Karpas-422 (cell line): Measurements from ENCODE around the gene STX2. TPM values are rescaled to one million over a fixed set of nuclear protein-coding genes. Genes with fewer than 3 reads are reported as not detected.
"Not testable (repeated sequence)": the region's sequence is repeated elsewhere in the genome, so short reads cannot be mapped to it uniquely, and the experiment has no call there.

Source experiments
- DNase-seq: peaks from one replicate; pipeline ENCODE4 v3.0.0-alpha.2; 2015
- H2AFZ ChIP-seq: fragments of 200-600 bp; sonication (generic); 2 replicates; pipeline ENCODE4 v1.6.1; 2014; ENCODE audit warnings: antibody characterized with exemption, low read length, mixed read lengths
- H3K27ac ChIP-seq: fragments of 200-600 bp; sonication (generic); 2 replicates; pipeline ENCODE4 v1.5.1; 2014; ENCODE audit warnings: mild to moderate bottlenecking, low read length, moderate library complexity
- H3K27me3 ChIP-seq: fragments of 200-600 bp; sonication (generic); 2 replicates; pipeline ENCODE4 v1.6.1; 2014; ENCODE audit warnings: low read length, mixed read lengths
- H3K36me3 ChIP-seq: fragments of 200-600 bp; sonication (generic); 2 replicates; pipeline ENCODE4 v1.6.1; 2014; ENCODE audit warnings: low read length, mixed read lengths; ENCODE audit not compliant: insufficient read depth
- H3K4me1 ChIP-seq: fragments of 200-600 bp; sonication (generic); 2 replicates; pipeline ENCODE4 v1.6.1; 2014; ENCODE audit warnings: mild to moderate bottlenecking, low read length, mixed read lengths
- H3K4me2 ChIP-seq: fragments of 200-600 bp; sonication (generic); 2 replicates; pipeline ENCODE4 v1.6.1; 2014; ENCODE audit warnings: low read length, low read depth, mild to moderate bottlenecking; ENCODE audit not compliant: poor library complexity, severe bottlenecking
- H3K4me3 ChIP-seq: fragments of 200-600 bp; sonication (generic); 2 replicates; pipeline ENCODE4 v1.5.1; 2014; ENCODE audit warnings: mild to moderate bottlenecking, antibody characterized with exemption, low read length, mixed read lengths
- H3K79me2 ChIP-seq: fragments of 200-600 bp; sonication (generic); 2 replicates; pipeline ENCODE4 v1.6.1; 2014; ENCODE audit warnings: mild to moderate bottlenecking, low read length, mixed read lengths
- H3K9ac ChIP-seq: fragments of 200-600 bp; sonication (generic); 2 replicates; pipeline ENCODE4 v1.6.0; 2014; ENCODE audit warnings: low read length
- H3K9me2 ChIP-seq: fragments of 200-600 bp; sonication (generic), shearing (Covaris generic); replicated peaks from 2 replicates; pipeline ENCODE4 v1.6.0; 2014; ENCODE audit warnings: mild to moderate bottlenecking, low read length, moderate library complexity; ENCODE audit not compliant: insufficient read depth
- H3K9me3 ChIP-seq: fragments of 300-700, 200-600 bp; sonication (generic); 2 replicates; pipeline ENCODE4 v1.6.1; 2014; ENCODE audit warnings: low read length, mixed read lengths
- H4K20me1 ChIP-seq: fragments of 200-600 bp; sonication (generic); 2 replicates; pipeline ENCODE4 v1.6.1; 2014; ENCODE audit warnings: mild to moderate bottlenecking, antibody characterized with exemption, low read length, low read depth; ENCODE audit not compliant: insufficient read depth
- total RNA-seq: library from RNA; depleted of rRNA; stranded (reverse); fragments of >200 nt; shearing (Covaris generic); gene quantifications from 2 replicates; pipeline ENCODE4 v1.2.3, GENCODE V29; 2014; ENCODE audit warnings: low replicate concordance

STX2 gene
- total RNA-seq, 1 experiment from 2014 or later, result 19.2 TPM

GRCh38 chr12:130783110-130783715 lies 55.8 kb downstream of the STX2 start:
- Histone ChIP-seq H3K9me2 (no peaks in the 10 kb centered on the region), H2AFZ (no peak overlapping the region), H3K9ac (no peak overlapping the region), H3K27ac (no peak overlapping the region), H3K4me2 (no peak overlapping the region), H3K4me1 (no peaks in the 10 kb centered on the region), H3K27me3 (no peaks in the 10 kb centered on the region), H3K79me2 (no peaks in the 10 kb centered on the region), H3K9me3 (no peaks in the 10 kb centered on the region), H3K4me3 (no peak overlapping the region), H4K20me1 (no peaks in the 10 kb centered on the region), H3K36me3 (no peaks in the 10 kb centered on the region)
- DNase-seq, result no peak

DNA sequence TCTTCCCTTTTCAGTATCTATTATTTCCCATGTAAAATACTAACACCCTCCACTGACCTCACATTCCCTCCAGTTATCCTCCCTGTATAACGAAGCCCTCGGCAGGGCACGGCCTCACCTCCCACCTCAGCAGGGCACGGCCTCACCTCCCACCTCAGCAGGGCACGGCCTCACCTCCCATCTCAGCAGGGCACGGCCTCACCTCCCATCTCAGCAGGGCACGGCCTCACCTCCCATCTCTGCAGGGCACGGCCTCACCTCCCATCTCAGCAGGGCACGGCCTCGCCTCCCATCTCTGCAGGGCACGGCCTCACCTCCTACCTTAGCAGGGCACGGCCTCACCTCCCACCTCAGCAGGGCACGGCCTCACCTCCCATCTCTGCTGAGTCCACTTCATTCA lies 56.8 kb downstream of the STX2 start:
- not testable (repeated sequence) for H3K9me3 ChIP-seq, H3K27ac ChIP-seq, H3K79me2 ChIP-seq, H3K4me1 ChIP-seq, H2AFZ ChIP-seq, H3K27me3 ChIP-seq, H3K4me2 ChIP-seq, H3K9ac ChIP-seq, H4K20me1 ChIP-seq, H3K4me3 ChIP-seq, DNase-seq, H3K9me2 ChIP-seq, H3K36me3 ChIP-seq

DNA sequence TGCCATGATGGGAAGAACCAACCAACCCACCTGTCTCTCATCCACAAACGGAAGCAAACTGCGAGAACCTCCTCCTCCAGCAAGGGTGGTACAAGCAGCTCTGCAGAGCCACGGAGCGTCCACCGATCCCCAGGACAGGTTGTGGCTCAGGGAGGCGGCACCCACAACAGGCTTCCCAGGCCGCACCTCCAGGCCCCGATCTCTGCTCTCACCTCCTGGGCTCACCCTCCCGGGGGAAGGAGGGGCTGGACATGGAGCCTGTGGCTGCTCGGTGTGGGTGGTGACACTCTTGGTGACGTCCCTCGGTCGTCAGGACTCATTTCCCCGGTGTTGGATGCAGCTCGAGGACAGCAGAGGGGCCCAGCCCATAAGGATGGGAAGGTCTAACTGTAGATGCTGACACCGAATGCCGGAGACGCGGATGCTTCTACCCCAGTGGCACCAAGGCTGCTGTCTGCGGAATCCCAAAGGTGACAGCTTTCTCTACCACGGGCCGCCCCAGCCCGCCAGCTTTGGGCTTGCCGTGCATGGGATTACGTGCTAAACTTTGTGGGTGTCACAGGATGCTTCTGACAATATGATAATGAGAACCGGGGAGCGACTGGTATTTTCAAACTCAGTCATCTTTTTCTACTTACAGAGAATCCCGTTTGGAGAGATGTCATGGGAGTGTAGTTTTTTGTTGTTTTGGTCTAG lies 58.0 kb downstream of the STX2 start:
- Histone ChIP-seq H3K4me3 (no peak overlapping the region), H3K27me3 (no peaks in the 10 kb centered on the region), H4K20me1 (no peaks in the 10 kb centered on the region), H3K4me1 (no peaks in the 10 kb centered on the region), H3K36me3 (no peaks in the 10 kb centered on the region), H2AFZ (no peak overlapping the region), H3K9me2 (no peaks in the 10 kb centered on the region), H3K27ac (no peak overlapping the region), H3K9ac (no peak overlapping the region), H3K9me3 (no peaks in the 10 kb centered on the region), H3K79me2 (no peaks in the 10 kb centered on the region), H3K4me2 (no peak overlapping the region)
- no peak for DNase-seq

DNA sequence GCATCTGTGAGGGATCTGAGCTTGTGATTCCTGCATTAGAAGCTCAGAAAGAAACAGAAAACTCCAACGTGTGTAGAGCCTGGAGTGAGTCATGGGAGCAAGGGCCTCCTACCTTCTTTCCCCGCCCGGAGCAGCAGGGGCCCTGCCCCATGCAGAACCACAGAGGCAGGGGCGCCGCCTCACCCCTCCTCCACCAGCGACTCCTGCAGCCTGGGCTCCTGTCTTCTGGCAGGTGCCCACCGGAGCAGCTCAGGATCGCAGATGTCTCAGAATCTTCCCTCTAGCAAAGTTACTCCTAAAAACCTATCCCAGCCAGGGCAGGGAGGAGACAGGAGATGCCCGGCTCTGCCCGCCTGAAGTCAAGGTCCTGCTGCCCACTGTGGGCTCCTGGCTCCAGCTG lies 58.7 kb downstream of the STX2 start:
- Histone ChIP-seq H3K79me2 (no peaks in the 10 kb centered on the region), H4K20me1 (no peaks in the 10 kb centered on the region), H3K27me3 (no peaks in the 10 kb centered on the region), H3K4me3 (no peak overlapping the region), H3K9ac (no peak overlapping the region), H3K4me1 (no peaks in the 10 kb centered on the region), H3K9me2 (no peaks in the 10 kb centered on the region), H2AFZ (no peak overlapping the region), H3K27ac (no peak overlapping the region), H3K36me3 (no peaks in the 10 kb centered on the region), H3K4me2 (no peak overlapping the region), H3K9me3 (no peaks in the 10 kb centered on the region)
- no peak for DNase-seq

GRCh38 chr12:130778776-130779175 lies 60.3 kb downstream of the STX2 start:
- no peaks in the 10 kb centered on the region for H3K4me1 ChIP-seq
- no peaks in the 10 kb centered on the region for H3K9me3 ChIP-seq
- H3K27me3 ChIP-seq, result no peaks in the 10 kb centered on the region
- no peaks in the 10 kb centered on the region for H3K79me2 ChIP-seq
- H3K9ac ChIP-seq, result no peak overlapping the region
- no peak overlapping the region for H2AFZ ChIP-seq
- H4K20me1 ChIP-seq, result no peaks in the 10 kb centered on the region
- H3K27ac ChIP-seq, result no peak overlapping the region
- no peak overlapping the region for H3K4me3 ChIP-seq
- H3K4me2 ChIP-seq, result no peak overlapping the region
- H3K36me3 ChIP-seq, result no peaks in the 10 kb centered on the region
- H3K9me2 ChIP-seq, result no peaks in the 10 kb centered on the region
- DNase-seq, result no peak

DNA sequence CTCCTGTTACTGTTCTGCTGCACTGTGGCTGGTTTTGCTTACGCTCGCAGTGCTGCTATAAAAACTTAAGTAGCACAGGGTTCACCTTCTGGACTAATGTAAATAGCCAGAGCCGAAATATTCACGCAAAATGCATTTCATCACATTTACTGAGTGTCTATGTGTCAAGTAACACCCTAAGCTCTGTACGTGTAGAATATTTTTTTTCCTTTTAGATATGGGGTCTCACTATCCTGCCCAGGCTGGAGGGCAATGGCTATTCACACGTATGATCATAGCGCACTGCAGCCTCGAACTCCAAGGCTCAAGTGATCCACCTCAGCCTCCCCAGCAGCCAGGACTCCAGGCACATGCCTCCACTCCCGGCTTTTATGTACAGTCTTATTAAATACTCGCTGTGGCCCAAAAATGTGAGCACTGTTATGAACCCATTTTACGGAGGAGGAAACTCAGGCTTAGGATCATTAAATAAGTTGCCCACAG lies 62.2 kb downstream of the STX2 start:
- Histone ChIP-seq H2AFZ (no peak overlapping the region), H3K9ac (no peak overlapping the region), H3K4me3 (no peak overlapping the region), H3K9me3 (no peaks in the 10 kb centered on the region), H3K4me2 (no peak overlapping the region), H3K9me2 (no peaks in the 10 kb centered on the region), H3K36me3 (no peaks in the 10 kb centered on the region), H3K79me2 (no peaks in the 10 kb centered on the region), H3K27ac (no peak overlapping the region), H4K20me1 (no peaks in the 10 kb centered on the region), H3K4me1 (no peaks in the 10 kb centered on the region), H3K27me3 (no peaks in the 10 kb centered on the region)
- no peak for DNase-seq

DNA sequence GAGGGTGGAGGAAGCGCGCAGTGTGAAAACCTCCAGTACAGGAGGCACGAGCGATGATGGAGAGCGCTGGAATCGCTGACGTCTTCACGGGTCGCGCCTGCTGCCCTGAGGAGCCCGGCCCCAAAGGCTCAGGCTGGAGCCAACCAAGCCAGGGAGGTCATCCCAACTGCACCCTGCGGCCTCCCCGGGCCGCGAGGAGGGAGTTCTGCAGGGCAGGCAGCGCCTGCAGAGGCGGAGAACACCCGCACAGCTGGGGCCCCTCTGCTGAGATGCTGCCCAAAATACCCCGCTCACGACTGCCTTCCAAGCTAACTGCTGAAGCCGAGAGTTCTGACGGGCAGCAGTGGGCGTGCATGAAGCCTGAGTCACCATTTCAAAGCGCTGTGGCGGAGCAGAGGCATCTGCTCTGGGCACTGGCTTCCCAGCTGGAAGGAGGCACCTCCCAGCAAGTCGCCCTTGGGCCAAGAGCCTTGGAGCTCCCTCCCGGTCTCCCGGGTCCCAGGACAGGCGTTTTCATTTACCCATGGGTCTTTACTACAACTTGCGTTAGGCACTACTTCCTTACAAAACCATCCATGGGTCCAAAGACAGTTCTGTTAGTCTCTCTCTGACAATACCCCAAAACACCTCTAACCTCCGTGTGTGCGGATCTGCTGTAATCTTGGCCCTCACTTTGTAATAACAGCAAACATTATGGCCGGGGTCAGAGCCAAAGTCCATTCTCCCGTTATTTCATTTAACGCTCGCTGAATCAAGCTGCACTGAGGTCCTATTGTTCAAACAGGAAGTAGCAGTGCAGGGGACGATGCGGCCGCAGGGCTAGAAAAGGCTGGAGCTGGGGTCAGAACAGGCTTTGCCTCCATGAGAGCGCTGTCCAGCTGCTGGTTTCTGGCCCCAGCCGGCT lies 62.8 kb downstream of the STX2 start:
- Histone ChIP-seq H3K27ac (no peak overlapping the region), H3K9me2 (no peaks in the 10 kb centered on the region), H4K20me1 (no peaks in the 10 kb centered on the region), H3K27me3 (no peaks in the 10 kb centered on the region), H3K9ac (no peak overlapping the region), H3K4me2 (no peak overlapping the region), H3K36me3 (no peaks in the 10 kb centered on the region), H3K79me2 (no peaks in the 10 kb centered on the region), H3K4me3 (no peak overlapping the region), H2AFZ (no peak overlapping the region), H3K9me3 (no peaks in the 10 kb centered on the region), H3K4me1 (no peaks in the 10 kb centered on the region)
- DNase-seq, result peak; percentile 6

DNA sequence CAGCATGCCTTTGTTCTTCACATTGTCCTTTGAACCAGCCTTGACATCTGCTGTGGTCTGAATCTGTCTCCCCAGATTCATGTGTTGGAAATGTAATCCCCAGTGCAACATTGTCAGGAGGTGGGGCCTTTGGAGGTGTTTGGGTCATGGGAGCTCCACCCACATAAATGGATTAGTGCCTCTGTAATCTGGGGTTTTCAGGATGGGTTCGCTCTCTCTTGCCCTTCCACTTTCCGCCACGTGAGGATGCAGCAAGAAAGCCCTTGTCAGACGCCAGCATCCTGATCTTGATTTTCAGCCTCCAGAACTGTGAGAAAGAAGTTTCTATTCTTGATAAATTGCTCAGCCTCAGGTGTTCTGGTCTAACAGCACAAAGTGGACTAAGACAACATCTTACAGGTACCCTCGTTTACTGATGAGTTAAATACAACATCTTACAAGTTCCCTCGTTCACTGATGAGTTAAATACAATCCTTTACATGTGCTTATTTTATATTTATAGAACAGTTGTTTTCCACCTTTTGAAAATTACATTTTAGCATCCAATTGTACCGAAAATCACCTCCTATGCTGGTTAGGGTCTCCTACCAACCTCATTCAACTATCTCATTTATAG lies 68.5 kb downstream of the STX2 start:
- 0 out of 2 replicates have a peak, but pooled peaks cover 3% of the 10 kb centered on the region for H4K20me1 ChIP-seq
- H3K36me3 ChIP-seq, result peaks cover 1% of the 10 kb centered on the region; the same call in 1 of the 2 replicates
- H3K27me3 ChIP-seq, result no peaks in the 10 kb centered on the region
- no peak overlapping the region for H2AFZ ChIP-seq
- H3K4me3 ChIP-seq, result no peak overlapping the region
- DNase-seq, result peak; percentile 42
- no peaks in the 10 kb centered on the region for H3K4me1 ChIP-seq
- no peak overlapping the region for H3K4me2 ChIP-seq
- H3K27ac ChIP-seq, result no peak overlapping the region
- peaks cover under 1% of the 10 kb centered on the region; the same call in 1 of the 2 replicates for H3K9me3 ChIP-seq
- no peak overlapping the region for H3K9ac ChIP-seq
- H3K9me2 ChIP-seq, result no peaks in the 10 kb centered on the region
- H3K79me2 ChIP-seq, result no peaks in the 10 kb centered on the region
